ENCODE data around the gene GEMIN7.

- TF ChIP-seq ZC3H11A (IDR thresholded peaks at IDR 0.05) (no peak), CEBPB (IDR thresholded peaks at IDR 0.05) (no peak), MAFK (IDR thresholded peaks at IDR 0.05; ENCODE audit: partially characterized antibody) (no peak), RFX5 (IDR thresholded peaks at IDR 0.05) (no peak), GATA3 (IDR thresholded peaks at IDR 0.05; ENCODE audit: borderline replicate concordance) (no peak), MAX (IDR thresholded peaks at IDR 0.05) (no peak), USF2 (IDR thresholded peaks at IDR 0.05) (no peak), POLR2A (IDR thresholded peaks at IDR 0.05; ENCODE audit: low read length) (no peak), POLR2AphosphoS2 (conservative IDR thresholded peaks at IDR 0.05; ENCODE audit: low read length) (no peak; the same call in 1 of the 2 replicates), KDM1A (IDR thresholded peaks at IDR 0.05; ENCODE audit: low read depth) (no peak)
- TF ChIP-seq, protein P1, sequence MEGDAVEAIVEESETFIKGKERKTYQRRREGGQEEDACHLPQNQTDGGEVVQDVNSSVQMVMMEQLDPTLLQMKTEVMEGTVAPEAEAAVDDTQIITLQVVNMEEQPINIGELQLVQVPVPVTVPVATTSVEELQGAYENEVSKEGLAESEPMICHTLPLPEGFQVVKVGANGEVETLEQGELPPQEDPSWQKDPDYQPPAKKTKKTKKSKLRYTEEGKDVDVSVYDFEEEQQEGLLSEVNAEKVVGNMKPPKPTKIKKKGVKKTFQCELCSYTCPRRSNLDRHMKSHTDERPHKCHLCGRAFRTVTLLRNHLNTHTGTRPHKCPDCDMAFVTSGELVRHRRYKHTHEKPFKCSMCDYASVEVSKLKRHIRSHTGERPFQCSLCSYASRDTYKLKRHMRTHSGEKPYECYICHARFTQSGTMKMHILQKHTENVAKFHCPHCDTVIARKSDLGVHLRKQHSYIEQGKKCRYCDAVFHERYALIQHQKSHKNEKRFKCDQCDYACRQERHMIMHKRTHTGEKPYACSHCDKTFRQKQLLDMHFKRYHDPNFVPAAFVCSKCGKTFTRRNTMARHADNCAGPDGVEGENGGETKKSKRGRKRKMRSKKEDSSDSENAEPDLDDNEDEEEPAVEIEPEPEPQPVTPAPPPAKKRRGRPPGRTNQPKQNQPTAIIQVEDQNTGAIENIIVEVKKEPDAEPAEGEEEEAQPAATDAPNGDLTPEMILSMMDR (IDR thresholded peaks at IDR 0.05), result no peak
Observed at GRCh38 chr19:45071545-45071938, 7.5 kb upstream of the GEMIN7 start.

All from A549 (cell line).